ENCODE data around the gene EBP.

Gene EBP

GRCh38 chrX:48521353-48522243 lies at the start of gene EBP:
TSS of gene EBP (plus strand) at chrX:48521808. CDS start at chrX:48523772, 1,964 bp downstream.
- peak; percentile 86 to 94 (median 90) for DNase-seq (ENCODE audit: low read depth in 3 of 3)

GRCh38 chrX:48472225-48472624 lies 49.4 kb upstream of the EBP start:
- DNase-seq (ENCODE audit: low read depth in 3 of 3) = no peak

- DNase-seq (ENCODE audit: low read depth in 3 of 3) = no peak
These were observed 48.5 kb upstream of the EBP start for GRCh38 chrX:48472851-48473703.

GRCh38 chrX:48473704-48473990 lies 48.0 kb upstream of the EBP start:
- DNase-seq (ENCODE audit: low read depth in 3 of 3) = no peak

GRCh38 chrX:48474127-48474526 lies 47.5 kb upstream of the EBP start:
- DNase-seq (ENCODE audit: low read depth in 3 of 3) = no peak

- no peak for DNase-seq (ENCODE audit: low read depth in 3 of 3)
These were observed 47.0 kb upstream of the EBP start for GRCh38 chrX:48474581-48474980.

GRCh38 chrX:48475296-48475695 lies 46.3 kb upstream of the EBP start:
- DNase-seq (ENCODE audit: low read depth in 3 of 3) = no peak

GRCh38 chrX:48475774-48476577 lies 45.6 kb upstream of the EBP start, which contains the start of gene FTSJ1:
TSS of gene FTSJ1 (plus strand) at chrX:48476199. CDS start at chrX:48478048, 1,849 bp downstream.
- DNase-seq (ENCODE audit: low read depth in 3 of 3) = peak; percentile 72 to 82 (median 74)

- no peak for DNase-seq (ENCODE audit: low read depth in 3 of 3)
These were observed 44.7 kb upstream of the EBP start for GRCh38 chrX:48476919-48477318.

- no peak for DNase-seq (ENCODE audit: low read depth in 3 of 3)
These were observed 43.5 kb upstream of the EBP start for GRCh38 chrX:48477960-48478755.

GRCh38 chrX:48478806-48479205 lies 42.8 kb upstream of the EBP start:
- DNase-seq (ENCODE audit: low read depth in 3 of 3) = no peak

- DNase-seq (ENCODE audit: low read depth in 3 of 3) = no peak
These were observed 41.5 kb upstream of the EBP start for GRCh38 chrX:48480142-48480541.

- DNase-seq (ENCODE audit: low read depth in 3 of 3) = no peak
These were observed 41.0 kb upstream of the EBP start for GRCh38 chrX:48480583-48480982.

- DNase-seq (ENCODE audit: low read depth in 3 of 3) = no peak
These were observed 39.1 kb upstream of the EBP start for GRCh38 chrX:48482526-48482925.

- DNase-seq (ENCODE audit: low read depth in 3 of 3) = no peak
These were observed 34.2 kb upstream of the EBP start for GRCh38 chrX:48487362-48487798.

GRCh38 chrX:48488034-48488433 lies 33.6 kb upstream of the EBP start:
- no peak for DNase-seq (ENCODE audit: low read depth in 3 of 3)

- no peak for DNase-seq (ENCODE audit: low read depth in 3 of 3)
These were observed 32.3 kb upstream of the EBP start for GRCh38 chrX:48489296-48489695.

- DNase-seq (ENCODE audit: low read depth in 3 of 3) = no peak
These were observed 31.7 kb upstream of the EBP start for GRCh38 chrX:48489892-48490291.

GRCh38 chrX:48490661-48491060 lies 30.9 kb upstream of the EBP start:
- no peak for DNase-seq (ENCODE audit: low read depth in 3 of 3)

- DNase-seq (ENCODE audit: low read depth in 3 of 3) = no peak
These were observed 29.8 kb upstream of the EBP start for GRCh38 chrX:48491809-48492208.

- DNase-seq (ENCODE audit: low read depth in 3 of 3) = no peak
These were observed 29.2 kb upstream of the EBP start for GRCh38 chrX:48492293-48492910.

All from stimulated activated CD4-positive, alpha-beta T cell treated with anti-CD3 and anti-CD28 coated beads, TNF-alpha, amount 100 ng/mL, for 24 hours (primary cell).